MM.1S (cell line): ENCODE data around the gene TMEM116.
"Not testable (repeated sequence)": the region's sequence is repeated elsewhere in the genome, so short reads cannot be mapped to it uniquely, and the experiment has no call there.

Experiments used
- DNase-seq: peaks from one replicate; pipeline ENCODE4 v3.0.0-alpha.2; 2015
- H2AFZ ChIP-seq: fragments of 300-600 bp; sonication (generic); 2 replicates; pipeline ENCODE4 v1.6.0; 2016; ENCODE audit warnings: antibody characterized with exemption, low read length
- H3F3A ChIP-seq: fragments of 300-600 bp; sonication (generic); 2 replicates; pipeline ENCODE4 v1.6.1; 2016; ENCODE audit warnings: mild to moderate bottlenecking, antibody characterized with exemption, low read length, moderate library complexity, mixed read lengths; ENCODE audit not compliant: insufficient read depth
- H3K27ac ChIP-seq: fragments of 300-600 bp; sonication (generic); 2 replicates; pipeline ENCODE4 v1.5.1; 2016; ENCODE audit warnings: mild to moderate bottlenecking, low read length
- H3K27me3 ChIP-seq: fragments of 300-600 bp; sonication (generic); replicated peaks from 2 replicates; pipeline ENCODE4 v1.6.0; 2016; ENCODE audit warnings: low read length; ENCODE audit not compliant: insufficient read depth
- H3K36me3 ChIP-seq: fragments of 300-600 bp; sonication (generic); replicated peaks from 2 replicates; pipeline ENCODE4 v1.6.1; 2016; ENCODE audit warnings: mild to moderate bottlenecking, low read length, mixed read lengths; ENCODE audit not compliant: insufficient read depth
- H3K4me1 ChIP-seq: fragments of 300-600 bp; sonication (generic); 2 replicates; pipeline ENCODE4 v1.6.1; 2016; ENCODE audit warnings: low read length, mixed read lengths
- H3K4me2 ChIP-seq: fragments of 300-600 bp; sonication (generic); 2 replicates; pipeline ENCODE4 v1.6.0; 2016; ENCODE audit warnings: low read depth, low read length
- H3K4me3 ChIP-seq: fragments of 300-600 bp; sonication (generic); 2 replicates; pipeline ENCODE4 v1.5.1; 2016; ENCODE audit warnings: low read length, mixed read lengths
- H3K79me2 ChIP-seq: fragments of 300-600 bp; sonication (generic); 2 replicates; pipeline ENCODE4 v1.6.1; 2016; ENCODE audit warnings: mixed run types, low read length, mixed read lengths
- H3K9ac ChIP-seq: fragments of 300-600 bp; sonication (generic); 2 replicates; pipeline ENCODE4 v1.6.1; 2016; ENCODE audit warnings: low read length, mixed read lengths
- H3K9me2 ChIP-seq: fragments of 300-600 bp; sonication (generic); replicated peaks from 2 replicates; pipeline ENCODE4 v1.6.1; 2016; ENCODE audit warnings: mild to moderate bottlenecking, low read length, mixed read lengths; ENCODE audit not compliant: insufficient read depth
- H3K9me3 ChIP-seq: fragments of 300-600 bp; sonication (generic); replicated peaks from 2 replicates; pipeline ENCODE4 v1.6.1; 2016; ENCODE audit warnings: mild to moderate bottlenecking, low read length, mixed read lengths; ENCODE audit not compliant: insufficient read depth
- H4K20me1 ChIP-seq: fragments of 300-600 bp; sonication (generic); 2 replicates; pipeline ENCODE4 v1.6.1; 2016; ENCODE audit warnings: mild to moderate bottlenecking, low read length, moderate library complexity, mixed read lengths; ENCODE audit not compliant: insufficient read depth
- EZH2 ChIP-seq: fragments of 300-600 bp; sonication (generic); optimal IDR thresholded peaks from 2 replicates; pipeline ENCODE3; 2017; ENCODE audit warnings: low read depth, mild to moderate bottlenecking, antibody characterized with exemption, low read length, mixed read lengths
- EZH2phosphoT487 ChIP-seq: fragments of 300-600 bp; sonication (generic); IDR thresholded peaks from 2 replicates; pipeline ENCODE4 v1.6.1; 2018; ENCODE audit warnings: antibody characterized with exemption, low read length
- TF ChIP-seq, protein P1 (sequence below): fragments of 300-600 bp; sonication (generic); IDR thresholded peaks from 2 replicates; pipeline ENCODE4 v1.5.1; 2016; ENCODE audit warnings: antibody characterized with exemption, low read length, mixed read lengths

TMEM116 gene

DNA sequence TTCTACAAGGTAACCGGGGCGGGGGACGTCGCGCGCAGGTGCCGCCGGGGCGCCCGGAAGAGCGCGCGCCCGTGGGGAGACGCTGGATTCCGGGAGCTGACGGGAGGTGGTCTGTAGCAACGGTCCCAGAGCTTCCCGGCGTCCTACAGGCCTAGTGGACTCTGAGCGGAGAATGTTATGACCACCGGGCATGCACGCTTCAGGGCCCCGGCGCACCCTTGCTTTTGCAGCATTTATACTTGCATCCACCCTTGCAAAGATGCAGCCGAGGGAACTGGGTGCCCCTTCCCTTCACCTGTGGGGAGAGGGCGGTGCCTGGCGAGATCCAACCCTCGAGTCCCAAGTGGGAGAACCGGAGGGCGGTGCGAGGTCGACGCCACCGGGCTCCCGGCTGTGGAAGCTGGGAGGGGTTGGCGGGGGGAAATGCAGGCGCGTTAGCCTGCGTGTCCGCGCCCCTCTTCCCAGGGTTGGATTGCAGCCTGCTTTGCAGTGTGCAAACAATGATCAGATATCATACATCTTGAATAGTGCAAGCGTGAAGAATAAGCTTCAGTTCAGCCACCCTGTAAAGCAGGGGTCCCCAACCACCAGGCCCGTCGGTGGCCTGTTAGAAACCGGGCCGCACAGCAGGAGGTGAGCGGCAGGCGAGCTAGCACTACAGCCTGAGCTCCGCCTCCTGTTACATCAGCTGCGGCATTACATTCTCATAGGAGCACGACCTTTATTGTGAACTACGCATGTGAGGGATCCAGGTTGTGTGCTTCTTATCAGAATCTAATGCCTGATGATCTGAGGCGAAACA, 837 bp upstream of the TMEM116 start:
- Histone ChIP-seq H4K20me1 (peaks cover 9% of the 10 kb centered on the region; the same call in 1 of the 2 replicates), H3K4me1 (peaks cover 25% of the 10 kb centered on the region), H3K4me2 (peak overlapping the region; percentile 66), H3K27me3 (no peaks in the 10 kb centered on the region), H3K9me3 (no peaks in the 10 kb centered on the region), H3F3A (peaks cover 24% of the 10 kb centered on the region), H3K36me3 (peaks cover 4% of the 10 kb centered on the region; the same call in 1 of the 2 replicates), H3K79me2 (peaks cover 48% of the 10 kb centered on the region), H3K9me2 (no peaks in the 10 kb centered on the region), H3K4me3 (peak overlapping the region; percentile 92), H2AFZ (peak overlapping the region; percentile 48; the same call in 1 of the 2 replicates), H3K27ac (peak overlapping the region; percentile 97), H3K9ac (peak overlapping the region; percentile 90)
- peak; percentile 71 for DNase-seq
- TF ChIP-seq, protein P1, sequence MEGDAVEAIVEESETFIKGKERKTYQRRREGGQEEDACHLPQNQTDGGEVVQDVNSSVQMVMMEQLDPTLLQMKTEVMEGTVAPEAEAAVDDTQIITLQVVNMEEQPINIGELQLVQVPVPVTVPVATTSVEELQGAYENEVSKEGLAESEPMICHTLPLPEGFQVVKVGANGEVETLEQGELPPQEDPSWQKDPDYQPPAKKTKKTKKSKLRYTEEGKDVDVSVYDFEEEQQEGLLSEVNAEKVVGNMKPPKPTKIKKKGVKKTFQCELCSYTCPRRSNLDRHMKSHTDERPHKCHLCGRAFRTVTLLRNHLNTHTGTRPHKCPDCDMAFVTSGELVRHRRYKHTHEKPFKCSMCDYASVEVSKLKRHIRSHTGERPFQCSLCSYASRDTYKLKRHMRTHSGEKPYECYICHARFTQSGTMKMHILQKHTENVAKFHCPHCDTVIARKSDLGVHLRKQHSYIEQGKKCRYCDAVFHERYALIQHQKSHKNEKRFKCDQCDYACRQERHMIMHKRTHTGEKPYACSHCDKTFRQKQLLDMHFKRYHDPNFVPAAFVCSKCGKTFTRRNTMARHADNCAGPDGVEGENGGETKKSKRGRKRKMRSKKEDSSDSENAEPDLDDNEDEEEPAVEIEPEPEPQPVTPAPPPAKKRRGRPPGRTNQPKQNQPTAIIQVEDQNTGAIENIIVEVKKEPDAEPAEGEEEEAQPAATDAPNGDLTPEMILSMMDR = no peak
- TF ChIP-seq EZH2 (no peak), EZH2phosphoT487 (no peak)

DNA sequence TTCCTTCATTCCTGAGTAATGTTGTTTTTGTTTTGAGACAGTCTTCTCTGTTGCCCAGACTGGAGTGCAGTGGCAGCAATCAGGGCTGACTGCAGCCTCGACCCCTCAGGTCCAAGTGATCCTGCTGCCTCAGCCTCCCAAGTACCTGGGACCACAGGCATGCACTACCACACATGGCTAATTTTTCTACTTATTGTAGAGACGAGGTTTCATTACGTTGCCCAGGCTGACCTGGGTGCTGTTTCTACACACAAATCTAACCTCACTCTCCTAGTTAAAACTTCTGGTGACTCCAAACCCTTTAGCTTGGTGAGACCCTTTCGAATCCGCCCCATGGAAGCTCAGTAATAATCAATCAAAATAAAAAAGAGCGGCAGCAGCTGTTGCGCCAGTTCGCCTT, 1.3 kb downstream of the TMEM116 start:
- H3K36me3 ChIP-seq = peaks cover 4% of the 10 kb centered on the region; the same call in 1 of the 2 replicates
- H3K9me3 ChIP-seq = no peaks in the 10 kb centered on the region
- H3K79me2 ChIP-seq = peaks cover 28% of the 10 kb centered on the region
- H3K4me1 ChIP-seq = peaks cover 25% of the 10 kb centered on the region
- no peaks in the 10 kb centered on the region for H3K9me2 ChIP-seq
- H3K27ac ChIP-seq = no peak overlapping the region
- no peak for DNase-seq
- H3K27me3 ChIP-seq = no peaks in the 10 kb centered on the region
- peak overlapping the region; percentile 90; the same call in 1 of the 2 replicates for H3K4me2 ChIP-seq
- no peaks in the 10 kb centered on the region for H4K20me1 ChIP-seq
- no peak overlapping the region for H3K4me3 ChIP-seq
- no peak overlapping the region for H3K9ac ChIP-seq
- no peak overlapping the region for H2AFZ ChIP-seq
- no peak for TF ChIP-seq EZH2
- peaks cover 24% of the 10 kb centered on the region for H3F3A ChIP-seq

DNA sequence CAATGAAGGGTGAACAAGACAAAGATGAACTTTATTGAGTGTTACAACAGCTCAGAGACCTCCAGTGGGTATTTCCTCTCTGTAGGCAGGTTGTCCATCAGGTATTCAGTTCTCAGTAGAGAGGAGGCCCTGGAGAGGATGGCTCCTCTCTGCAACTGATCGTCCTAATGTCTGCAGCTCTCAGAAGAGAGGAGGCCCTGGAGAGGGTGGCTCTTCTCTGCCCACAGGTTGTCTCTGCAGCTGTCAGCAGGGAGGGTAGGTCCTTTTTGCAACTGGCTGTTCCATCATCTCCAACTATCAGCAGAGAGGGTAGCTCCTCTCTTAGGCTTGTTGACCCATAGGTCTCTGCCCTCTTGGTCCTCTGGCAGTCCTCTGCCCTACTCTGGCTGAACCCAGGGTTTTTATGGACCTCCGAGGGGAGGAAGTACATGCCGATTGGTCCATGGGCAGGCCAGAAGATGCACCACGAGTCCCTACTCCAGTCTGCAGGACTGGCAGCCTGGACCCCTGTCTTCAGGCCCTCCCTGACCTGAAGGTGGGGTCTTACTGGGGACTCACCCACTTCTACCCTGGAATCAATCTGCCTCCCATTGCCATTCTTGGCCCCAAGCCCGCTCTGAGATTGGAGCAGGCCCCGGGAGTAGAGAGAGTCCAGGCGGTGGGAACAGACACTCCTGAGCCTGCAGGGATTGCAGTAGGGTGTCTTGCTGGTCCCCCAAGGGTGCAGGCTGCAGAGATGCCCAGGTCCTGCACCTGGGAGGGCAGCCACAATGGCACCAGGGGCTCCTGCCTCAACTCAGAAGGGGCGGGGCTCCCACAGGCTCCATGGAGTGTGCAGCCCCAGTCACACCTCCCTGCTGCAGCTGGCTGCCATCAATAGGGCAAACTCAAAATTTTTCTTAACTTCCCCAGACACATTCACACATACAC, 2.3 kb downstream of the TMEM116 start:
- Histone ChIP-seq H3K9me3 (no peaks in the 10 kb centered on the region), H2AFZ (no peak overlapping the region), H3K79me2 (peaks cover 18% of the 10 kb centered on the region), H3K4me1 (peaks cover 30% of the 10 kb centered on the region), H3K4me3 (no peak overlapping the region), H3K27ac (peak overlapping the region; percentile 34; the same call in 1 of the 2 replicates), H3F3A (peaks cover 24% of the 10 kb centered on the region), H3K4me2 (no peak overlapping the region), H3K36me3 (peaks cover under 1% of the 10 kb centered on the region; the same call in 1 of the 2 replicates), H3K9ac (no peak overlapping the region), H3K9me2 (no peaks in the 10 kb centered on the region), H3K27me3 (no peaks in the 10 kb centered on the region), H4K20me1 (no peaks in the 10 kb centered on the region)
- TF ChIP-seq, protein P1 = no peak
- TF ChIP-seq EZH2 = no peak
- no peak for DNase-seq

DNA sequence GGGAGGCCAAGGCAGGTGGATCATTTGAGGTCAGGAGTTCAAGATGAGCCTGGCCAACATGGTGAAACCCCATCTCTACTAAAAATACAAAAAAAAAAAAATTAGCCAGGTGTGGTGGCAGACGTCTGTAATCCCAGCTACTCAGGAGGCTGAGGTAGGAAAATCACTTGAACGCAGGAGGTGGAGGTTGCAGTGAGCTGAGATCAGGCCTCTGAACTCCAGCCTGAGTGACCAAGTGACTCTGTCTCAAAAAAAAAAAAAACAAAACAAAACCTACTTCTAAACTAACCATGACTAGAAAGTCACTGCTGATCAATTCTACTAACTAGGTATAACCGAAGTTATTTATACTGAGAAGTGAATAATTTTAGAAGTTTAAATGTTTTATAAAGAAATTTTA, 3.4 kb downstream of the TMEM116 start:
- not testable (repeated sequence) for H3K9ac ChIP-seq, H3K27me3 ChIP-seq, H3K36me3 ChIP-seq, H3K4me2 ChIP-seq, H2AFZ ChIP-seq, H4K20me1 ChIP-seq, H3K4me3 ChIP-seq, H3K9me2 ChIP-seq, H3K9me3 ChIP-seq
- H3K27ac ChIP-seq = peak overlapping the region; percentile 34; the same call in 1 of the 2 replicates
- H3K79me2 ChIP-seq = peaks cover 12% of the 10 kb centered on the region
- peak; percentile 36 for DNase-seq
- peaks cover 23% of the 10 kb centered on the region for H3F3A ChIP-seq
- H3K4me1 ChIP-seq = peaks cover 26% of the 10 kb centered on the region
